ENCODE measurements around the gene DENND6B. TPM values are rescaled to one million over a fixed set of nuclear protein-coding genes. Genes with fewer than 3 reads are reported as not detected.
A peak's percentile ranks its signal among the peaks of the same experiment; 100 is the strongest.

DENND6B gene
- total and polyA plus RNA-seq, 12 donors: 1.1 to 3.6 (median 2.0) TPM

GRCh38 chr22:50284479-50284878 is 42.3 kb downstream of the DENND6B start:
- intact Hi-C loops (cut with DNase I): no loop called here
- DNase-seq (no peak), ATAC-seq (no peak)
- Histone ChIP-seq H3K36me3 (peaks cover 7 to 95% (median 77%) of the 10 kb centered on the region in 9 donors), H3K9me3 (no peaks in the 10 kb centered on the region), H3K27me3 (no peaks in the 10 kb centered on the region), H3K4me1 (peaks cover 0 to 15% (median 0%) of the 10 kb centered on the region in 9 donors), H3K27ac (no peak overlapping the region), H3K4me3 (no peak overlapping the region)
- WGBS, 2 donors: 87 to 91% methylated on average over 13 of the region's 13 CpGs
- TF ChIP-seq CTCF (IDR thresholded peaks at IDR 0.05): no peak

- intact Hi-C loops (cut with DNase I): no loop called here
- no peak overlapping the region for H3K27ac ChIP-seq
- no peak for TF ChIP-seq CTCF (IDR thresholded peaks at IDR 0.05)
- 94 to 95% methylated on average over 30 of the region's 30 CpGs for WGBS, 2 donors
- H3K4me1 ChIP-seq: peaks cover 0 to 15% (median 0%) of the 10 kb centered on the region in 9 donors
- H3K9me3 ChIP-seq: no peaks in the 10 kb centered on the region
- no peak for ATAC-seq
- no peak overlapping the region for H3K4me3 ChIP-seq
- no peaks in the 10 kb centered on the region for H3K27me3 ChIP-seq
- no peak for DNase-seq
- peaks cover 7 to 95% (median 77%) of the 10 kb centered on the region in 9 donors for H3K36me3 ChIP-seq
These were observed 43.0 kb downstream of the DENND6B start for GRCh38 chr22:50283821-50284220.

- Histone ChIP-seq H3K4me3 (no peak overlapping the region), H3K27me3 (no peaks in the 10 kb centered on the region), H3K36me3 (peaks cover 7 to 95% (median 73%) of the 10 kb centered on the region in 9 donors), H3K9me3 (no peaks in the 10 kb centered on the region), H3K27ac (peak overlapping the region in 2 of 10 donors; percentile 39 to 41), H3K4me1 (peaks cover 0 to 15% (median 0%) of the 10 kb centered on the region in 9 donors)
- 78 to 85% methylated on average over 43 to 45 of the region's 45 CpGs for WGBS, 2 donors
- ATAC-seq: peak in 7 of 8 donors; percentile 1 to 55 (median 35)
- TF ChIP-seq CTCF (IDR thresholded peaks at IDR 0.05): no peak
- intact Hi-C loops (cut with DNase I): no loop called here
- DNase-seq: no peak
These were observed 44.3 kb downstream of the DENND6B start for GRCh38 chr22:50282361-50283155.

- Histone ChIP-seq H3K4me1 (peaks cover 0 to 15% (median 0%) of the 10 kb centered on the region in 9 donors), H3K27ac (peak overlapping the region in 3 of 10 donors; percentile 39 to 45 (median 41)), H3K9me3 (no peaks in the 10 kb centered on the region), H3K36me3 (peaks cover 7 to 95% (median 73%) of the 10 kb centered on the region in 9 donors), H3K4me3 (no peak overlapping the region), H3K27me3 (no peaks in the 10 kb centered on the region)
- WGBS, 2 donors: 44 to 63% methylated on average over 25 of the region's 25 CpGs
- ATAC-seq (peak; percentile 43 to 78 (median 56)), DNase-seq (no peak)
- intact Hi-C loops (cut with DNase I): no loop called here
- peak in 1 of 9 donors; percentile 21 for TF ChIP-seq CTCF (IDR thresholded peaks at IDR 0.05)
These were observed 44.9 kb downstream of the DENND6B start for GRCh38 chr22:50281957-50282356.

Measured in heart right ventricle (tissue), 16 donors.